ENCODE measurements around the gene PPA2.
A peak's percentile ranks its signal among the peaks of the same experiment; 100 is the strongest.

PPA2 gene

DNA sequence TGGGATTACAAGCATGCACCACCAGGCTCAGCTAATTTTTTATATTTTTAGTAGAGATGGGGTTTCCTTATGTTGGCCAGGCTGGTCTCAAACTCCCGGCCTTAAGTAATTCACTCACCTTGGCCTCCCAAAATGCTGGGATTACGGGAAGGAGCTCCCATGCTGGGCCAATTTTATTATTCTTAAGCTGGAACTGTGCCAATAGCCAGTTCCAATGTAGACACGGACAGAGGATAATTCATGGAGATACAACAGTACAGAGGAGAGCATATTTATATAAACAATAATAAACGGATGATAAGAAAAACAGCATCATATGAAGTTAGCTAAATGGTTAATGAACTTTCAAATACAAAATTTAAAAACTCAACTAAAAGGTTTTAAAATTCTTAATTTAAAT, 87.8 kb downstream of the PPA2 start:
- no peak for DNase-seq

DNA sequence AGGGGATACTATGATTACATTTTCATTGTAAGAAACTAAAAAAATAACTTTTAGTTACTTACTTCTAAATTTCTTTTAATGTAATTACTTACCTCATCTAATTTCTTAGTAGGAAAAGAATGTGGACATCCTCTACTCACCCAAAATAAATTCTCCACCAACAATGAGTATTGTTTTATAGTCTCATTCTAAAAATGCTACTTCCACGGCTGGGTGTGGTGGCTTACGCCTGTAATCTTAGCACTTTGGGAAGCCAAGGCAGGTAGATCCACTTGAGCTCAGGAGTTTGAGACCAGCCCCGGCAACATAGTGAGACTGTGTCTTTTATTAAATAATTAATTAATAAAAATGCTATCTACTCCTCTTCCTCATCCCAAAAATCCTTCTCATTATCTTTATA, 99.8 kb downstream of the PPA2 start:
- no peak for DNase-seq

DNA sequence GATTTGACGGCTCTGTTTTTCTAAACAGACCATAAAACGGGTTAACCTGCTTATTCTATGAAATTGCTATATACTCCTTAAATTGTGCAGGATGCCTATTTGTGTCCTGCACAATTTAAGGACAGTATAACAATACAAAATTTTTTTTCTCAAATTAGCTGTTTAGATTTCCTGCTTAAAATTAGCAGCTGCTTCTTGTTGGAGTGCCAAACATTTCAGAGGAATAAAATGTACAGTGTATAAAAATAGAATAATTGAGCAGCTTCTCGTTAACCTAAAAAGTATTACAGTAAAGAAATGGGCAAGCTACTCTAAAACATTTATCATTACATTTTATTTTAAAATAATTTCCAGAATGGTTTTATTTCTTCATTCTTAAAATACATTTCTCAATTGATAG, 100.5 kb downstream of the PPA2 start:
- no peak for DNase-seq

DNA sequence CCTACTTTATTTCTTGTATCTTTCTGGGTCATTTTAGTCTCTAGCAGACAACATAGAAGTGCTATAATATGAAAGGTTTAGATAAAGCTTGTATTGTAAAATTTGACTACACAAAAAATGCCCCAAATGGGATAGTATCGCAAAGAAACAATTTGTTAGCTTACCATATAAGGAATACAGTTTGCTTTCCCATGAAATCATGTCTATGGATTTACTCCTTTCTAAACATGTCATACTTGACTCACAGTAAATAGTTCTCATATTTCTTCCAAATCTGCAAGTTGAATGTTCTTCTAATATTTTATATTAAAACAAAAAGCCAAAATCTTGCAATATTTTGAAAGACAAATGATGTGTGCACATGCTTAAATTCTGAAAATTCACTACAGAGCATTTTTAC, 103.9 kb downstream of the PPA2 start:
- DNase-seq, result no peak

DNA sequence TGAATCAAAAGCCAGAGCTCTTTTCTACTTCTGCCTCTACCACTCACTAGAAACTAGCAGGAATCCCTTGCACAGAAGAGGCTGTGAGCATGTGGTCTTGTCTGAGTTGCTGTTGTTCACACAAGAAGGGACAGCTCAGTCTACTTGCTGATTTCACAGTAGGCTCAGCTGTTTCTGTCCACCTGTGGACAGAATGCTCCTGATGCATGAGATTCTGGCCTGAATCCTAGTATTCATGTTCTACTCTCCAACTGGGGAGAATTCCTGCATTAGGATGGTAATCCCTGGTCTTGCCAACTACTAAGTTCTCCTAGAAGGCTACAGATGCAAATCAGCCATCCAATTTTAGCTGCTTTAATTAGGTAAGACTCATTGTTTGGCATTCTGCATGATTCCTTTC, 112.8 kb downstream of the PPA2 start:
- no peak for DNase-seq

DNA sequence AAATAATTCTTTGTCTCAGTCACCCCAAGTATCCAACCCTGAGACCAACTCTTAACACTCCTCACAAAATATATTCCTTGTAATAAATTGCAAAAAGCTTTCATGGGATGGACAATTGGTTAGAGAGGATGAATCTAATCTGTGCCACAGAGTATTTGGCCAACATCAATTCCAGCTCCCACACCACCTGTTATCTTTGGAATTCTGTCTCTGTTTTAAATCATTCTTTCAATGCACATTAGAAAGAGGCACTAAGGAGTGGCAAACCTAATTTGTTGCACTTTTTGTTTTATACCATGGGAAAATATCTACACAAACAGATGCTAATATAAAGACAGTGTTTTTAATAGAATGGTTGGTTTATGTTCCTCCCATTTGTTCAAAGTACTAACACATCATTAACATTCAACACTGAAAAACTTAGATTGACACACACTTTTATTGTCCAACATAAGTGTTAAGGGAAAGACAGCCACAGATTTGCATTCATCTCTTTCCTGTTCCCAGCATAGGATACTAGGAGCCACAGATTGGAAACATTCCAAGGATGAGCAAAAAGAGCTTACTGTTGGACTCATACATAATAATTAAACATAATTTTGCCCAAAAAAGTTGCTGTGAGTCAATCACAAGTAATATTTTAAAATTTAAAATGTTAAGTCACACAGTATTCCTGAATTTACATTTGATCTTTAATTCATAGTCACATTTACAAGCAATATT, 116.4 kb downstream of the PPA2 start:
- DNase-seq, result no peak

DNA sequence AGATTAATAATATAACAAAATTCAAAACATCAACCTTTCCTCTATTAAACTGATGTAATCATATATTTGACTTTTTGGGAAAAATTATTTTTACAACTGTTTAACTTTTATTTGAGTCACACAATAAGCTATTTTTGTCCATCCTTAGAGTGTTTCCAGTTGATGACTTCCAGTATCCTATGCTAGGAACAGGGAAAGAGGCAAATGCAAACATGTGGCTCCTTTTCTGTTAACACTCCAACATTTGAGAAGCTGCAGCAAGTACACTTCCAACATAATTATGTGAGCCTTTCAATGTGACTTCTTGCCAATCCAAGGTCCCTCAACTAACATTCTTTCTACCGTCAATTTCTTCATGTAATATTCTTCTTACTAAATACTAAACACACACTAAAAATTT, 117.7 kb downstream of the PPA2 start:
- no peak for DNase-seq

DNA sequence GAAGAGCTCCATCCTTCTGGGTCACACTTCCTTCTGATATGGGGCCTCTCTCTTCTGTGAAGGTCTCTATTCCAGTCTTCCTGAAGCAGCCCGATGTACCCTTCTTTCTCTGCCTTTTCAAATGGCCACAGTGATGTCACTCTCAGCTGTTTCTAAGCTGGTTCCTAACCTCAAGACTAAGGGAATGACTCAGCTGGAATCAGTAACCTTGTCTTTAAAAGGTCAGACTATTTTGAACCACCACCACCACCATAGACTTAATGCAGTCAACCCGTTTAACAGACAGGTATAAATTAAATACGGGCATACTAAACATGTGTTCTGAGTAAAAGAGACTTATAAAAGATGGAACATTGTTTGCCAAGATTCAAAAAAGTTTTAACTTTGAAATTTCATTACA, 121.0 kb downstream of the PPA2 start:
- DNase-seq, result no peak

DNA sequence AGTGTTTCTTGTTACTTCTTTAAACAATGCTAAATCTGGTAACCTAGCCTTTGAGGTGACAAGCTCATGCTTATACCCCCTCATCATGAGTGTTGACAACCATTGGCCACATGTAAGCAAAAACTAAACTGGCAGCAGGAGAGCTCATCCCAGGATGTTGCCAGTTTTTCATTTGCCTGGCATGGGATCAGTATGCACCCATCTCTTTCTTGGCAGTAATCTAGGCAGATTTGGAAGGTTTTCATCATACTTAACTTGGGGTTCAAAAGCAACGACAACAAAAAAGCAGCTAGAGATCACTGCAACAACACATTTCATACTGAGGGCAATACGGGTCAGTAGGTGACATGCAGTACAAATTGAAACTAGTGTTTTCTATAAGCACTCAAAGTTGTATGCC, 122.0 kb downstream of the PPA2 start:
- DNase-seq, result no peak

DNA sequence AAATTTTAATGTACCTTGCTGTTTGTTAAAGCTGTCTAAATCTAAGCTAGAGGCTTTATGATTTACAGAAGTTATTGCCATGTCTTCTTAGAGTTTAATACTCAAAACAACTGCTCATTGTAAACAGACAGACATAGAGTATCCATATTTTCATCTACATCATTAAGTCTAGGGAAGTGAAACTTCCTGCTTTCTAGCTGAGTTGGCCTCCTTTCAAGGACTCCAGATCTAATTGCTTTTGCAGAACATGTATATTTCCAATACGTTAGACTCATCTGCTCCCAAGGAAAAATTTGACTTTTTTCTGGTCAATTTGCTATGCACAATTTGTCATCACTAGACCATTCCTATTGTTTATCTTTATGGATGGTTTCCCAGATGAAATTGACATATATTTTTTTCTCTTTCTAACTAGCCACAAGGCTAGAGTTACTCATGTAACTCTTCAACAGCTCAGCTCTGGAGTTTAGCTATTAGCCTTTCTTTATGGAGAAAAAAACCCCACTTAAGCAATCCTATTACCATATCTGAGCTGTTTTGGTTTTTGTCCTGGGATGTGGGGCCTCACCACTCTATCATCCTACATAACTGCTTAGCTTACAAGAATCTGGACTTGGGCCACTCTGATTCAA, 122.9 kb downstream of the PPA2 start:
- no peak for DNase-seq

DNA sequence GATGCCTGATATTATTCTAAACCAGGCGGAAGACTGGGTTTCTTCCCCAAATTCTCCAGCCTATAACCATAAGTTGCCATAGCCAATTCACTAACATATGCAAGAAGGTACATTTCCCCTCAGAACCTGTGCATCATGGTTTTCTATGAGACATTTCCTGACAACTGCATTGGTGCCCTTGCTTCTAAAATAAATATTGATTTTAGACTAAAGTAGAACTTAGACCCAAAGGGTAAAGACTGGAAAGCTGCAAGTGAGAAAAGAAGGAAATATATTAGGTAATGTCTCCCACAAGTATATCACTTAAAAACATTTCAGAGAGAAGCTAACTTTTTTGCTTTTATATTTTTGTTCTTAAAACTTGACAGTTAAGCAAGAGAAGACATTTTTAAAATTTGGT, 125.1 kb downstream of the PPA2 start:
- no peak for DNase-seq

DNA sequence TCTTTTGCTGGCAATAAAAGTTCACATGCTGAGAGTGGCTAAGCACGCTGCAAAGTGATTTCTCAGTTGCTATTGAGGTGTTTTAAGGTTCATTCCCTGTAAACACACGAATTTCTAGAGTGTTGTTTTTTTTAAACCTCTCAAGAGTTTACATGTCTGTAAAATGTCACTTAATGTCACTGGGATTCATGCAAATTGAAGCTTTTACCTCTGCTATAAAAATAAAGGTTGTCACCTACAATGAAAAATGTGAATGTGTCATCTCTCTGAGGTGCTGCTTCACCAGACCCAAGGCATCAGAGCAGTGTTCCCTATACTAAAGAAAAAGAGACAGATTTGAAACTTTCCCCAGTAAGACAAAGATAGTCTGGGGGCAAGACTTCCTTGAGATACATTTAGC, 127.0 kb downstream of the PPA2 start:
- no peak for DNase-seq

DNA sequence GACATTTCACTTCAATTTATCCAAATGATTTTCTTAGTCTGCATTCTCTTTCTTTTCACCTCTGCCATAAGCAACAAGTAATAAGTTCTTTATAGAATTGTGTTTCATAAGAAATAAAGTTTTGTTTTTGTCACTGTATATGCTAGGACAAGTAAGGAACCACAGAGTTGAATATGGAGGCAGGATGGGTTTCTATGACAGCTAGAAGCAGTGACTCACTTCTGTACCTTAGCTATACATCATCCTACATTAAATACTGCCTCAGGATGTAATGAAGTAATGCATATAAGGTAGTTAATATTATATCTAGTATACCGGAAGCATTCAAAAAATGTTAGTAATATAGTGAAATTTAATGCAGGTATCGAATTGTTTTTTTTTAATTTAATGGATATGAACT, 128.0 kb downstream of the PPA2 start:
- DNase-seq, result no peak

DNA sequence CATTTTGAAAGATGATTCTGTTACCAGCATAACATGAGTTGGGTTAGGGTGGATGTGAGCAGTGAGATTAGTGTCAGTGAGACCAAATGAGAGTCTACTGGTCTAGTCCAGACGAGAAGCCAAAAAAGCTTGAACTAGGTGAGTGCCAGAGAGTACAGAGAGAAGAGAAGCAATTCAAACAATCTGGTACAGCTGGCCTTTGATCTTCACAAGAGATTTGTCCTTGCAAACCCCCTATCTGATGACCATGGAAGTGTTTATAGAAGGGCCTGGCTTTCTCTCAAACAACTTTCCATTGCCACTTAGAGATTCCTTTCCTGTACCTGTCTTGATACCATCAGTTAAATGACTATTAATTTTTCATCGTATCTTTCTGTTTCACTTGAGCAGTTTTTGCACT, 128.5 kb downstream of the PPA2 start:
- DNase-seq, result no peak

DNA sequence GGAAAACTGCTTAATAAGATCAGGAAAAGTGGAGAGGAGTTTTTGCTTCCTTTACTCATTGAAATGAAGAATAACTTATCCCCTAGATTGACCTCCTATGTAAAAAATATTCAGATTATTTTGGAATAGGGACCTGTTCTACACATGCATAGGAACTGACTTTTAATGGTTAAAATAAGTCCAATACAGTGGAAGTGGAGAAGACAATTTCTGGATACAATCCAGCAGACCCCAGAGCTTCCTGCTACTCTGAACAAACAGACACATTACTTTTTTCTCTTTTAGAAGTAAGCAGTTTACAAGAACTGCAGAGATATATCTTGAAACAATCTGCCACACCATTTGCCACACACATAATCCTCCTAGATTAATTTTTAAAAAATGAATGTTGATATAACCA, 129.7 kb downstream of the PPA2 start:
- DNase-seq, result no peak

DNA sequence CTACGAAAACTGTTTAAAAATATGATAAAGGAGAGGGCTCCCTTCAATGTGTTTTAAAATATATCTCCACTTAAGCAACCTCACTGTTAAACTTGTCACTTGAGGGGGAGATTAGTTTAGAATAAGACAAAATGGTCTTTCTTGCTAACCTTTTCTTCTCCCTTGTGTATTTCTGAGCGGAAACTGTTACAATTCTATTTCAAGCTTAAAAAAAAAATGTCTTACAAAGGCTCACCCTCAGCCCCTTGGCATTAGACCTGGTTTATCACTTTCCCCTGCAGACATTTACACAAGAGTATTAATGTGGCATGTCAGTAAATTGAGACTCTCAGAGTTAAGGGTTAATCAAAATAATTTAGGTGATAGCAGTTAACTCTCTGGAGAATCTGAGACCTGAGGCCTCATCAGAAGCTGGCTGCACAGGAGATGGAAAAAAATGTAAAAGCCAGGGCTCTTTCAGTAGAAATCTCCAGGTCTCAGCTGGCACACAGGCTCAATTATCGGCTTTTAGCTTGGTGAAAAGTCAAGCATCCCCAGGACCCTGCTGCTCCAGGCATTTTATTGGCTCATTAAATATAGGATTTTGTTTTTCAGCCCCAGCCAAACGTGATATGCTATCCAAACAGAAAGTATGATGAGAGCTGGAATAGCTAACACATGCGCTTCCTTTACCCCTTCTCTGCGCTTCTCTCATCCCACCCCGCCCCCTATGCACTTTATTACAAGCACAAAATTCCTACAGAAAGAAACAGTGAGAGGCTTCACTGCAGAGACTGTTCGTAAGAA, 130.5 kb downstream of the PPA2 start:
- DNase-seq, result no peak

DNA sequence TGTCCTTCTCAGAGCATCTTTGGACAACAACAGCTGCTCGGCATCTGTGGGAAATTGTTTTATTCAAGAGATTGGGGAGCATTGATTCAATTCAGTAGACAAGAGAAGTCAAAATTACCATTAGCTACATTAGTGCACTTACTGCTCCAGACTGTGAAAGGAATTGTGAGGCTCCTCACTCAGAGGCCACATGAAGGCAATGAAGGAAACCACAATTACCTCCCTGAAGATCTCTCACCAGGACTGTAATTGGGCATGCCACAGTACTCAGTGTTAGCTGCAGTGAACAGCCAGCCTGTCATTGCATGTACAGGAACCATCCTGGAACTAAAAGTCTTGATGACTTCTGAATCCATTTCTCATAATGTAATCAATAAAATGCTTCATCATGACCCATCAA, 144.8 kb downstream of the PPA2 start:
- DNase-seq, result no peak

DNA sequence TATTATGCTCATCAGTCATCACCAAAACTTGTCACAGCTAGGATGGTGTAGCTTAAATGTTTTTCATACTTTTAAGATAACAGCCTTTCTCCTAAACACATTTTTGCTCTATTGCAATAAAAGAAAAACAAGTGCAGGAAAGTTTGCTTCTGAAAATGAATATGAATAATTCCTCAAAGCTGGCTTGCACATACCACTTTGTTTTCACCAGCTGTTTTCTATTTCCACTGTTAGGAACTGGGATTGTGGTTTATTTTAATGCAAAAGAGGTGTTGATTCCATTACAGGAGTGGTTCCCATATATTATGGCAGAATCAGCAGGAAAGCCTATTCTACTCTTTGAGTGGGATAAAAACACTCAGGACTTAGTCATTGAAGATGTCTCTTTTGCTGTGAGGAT, 145.9 kb downstream of the PPA2 start:
- no peak for DNase-seq

DNA sequence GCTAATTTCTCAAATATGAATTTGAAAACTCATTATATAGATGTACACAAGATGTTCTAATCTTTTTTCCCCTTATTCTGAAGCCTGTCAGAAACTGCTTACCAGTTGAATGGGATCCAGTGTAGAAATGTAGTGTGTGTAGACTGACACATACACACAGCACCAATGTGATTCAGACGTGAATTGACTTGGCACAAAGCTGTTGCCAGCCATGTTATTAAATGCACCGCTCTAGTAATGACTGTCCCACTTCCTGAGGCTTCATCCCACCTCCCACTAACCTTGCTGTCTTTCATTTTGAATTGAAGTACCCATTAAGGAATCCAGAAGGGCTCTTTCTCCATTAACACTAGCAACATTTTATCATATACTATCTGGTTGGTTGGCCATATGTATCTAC, 146.6 kb downstream of the PPA2 start:
- DNase-seq, result peak; percentile 18

All from activated CD4-positive, alpha-beta T cell treated with anti-CD3 and anti-CD28 coated beads for 48 hours (primary cell).